OCI-LY7 (cell line): ENCODE results near the gene S100A9. TPM values are rescaled to one million over a fixed set of nuclear protein-coding genes. Genes with fewer than 3 reads are reported as not detected.

Source experiments
- BruUV-seq: library from RNA; stranded (reverse); fragments of 400-500 nt; replicated peaks from 2 replicates; lab custom pipeline; 2021; lab: Mats Ljungman, UMichigan
- CTCF ChIA-PET: fragments of 300-600 bp; sonication (Branson Sonifier 250); formaldehyde crosslinking; loops from one replicate; lab custom pipeline; 2022; ENCODE audit warnings: antibody characterized with exemption; ENCODE audit not compliant: unreplicated experiment; lab: Charles Lee
- POLR2A ChIA-PET: fragments of 300-600 bp; sonication (Branson Sonifier 250); formaldehyde crosslinking; loops from one replicate; lab custom pipeline; 2022; ENCODE audit warnings: antibody characterized with exemption; lab: Charles Lee
- DNase-seq: peaks from one replicate; pipeline ENCODE4 v3.0.0-alpha.2; 2015; ENCODE audit warnings: low spot score
- H2AFZ ChIP-seq: fragments of 200-600 bp; sonication (generic), shearing (Covaris generic); 2 replicates; pipeline ENCODE4 v1.6.1; 2014; ENCODE audit warnings: mild to moderate bottlenecking, antibody characterized with exemption, low read length, moderate library complexity
- H3K27ac ChIP-seq: fragments of 200-600 bp; sonication (generic); 2 replicates; pipeline ENCODE4 v1.5.1; 2014; ENCODE audit warnings: mixed run types, low read depth, mild to moderate bottlenecking, moderate library complexity, low read length, inconsistent platforms; ENCODE audit not compliant: poor library complexity, severe bottlenecking
- H3K36me3 ChIP-seq: fragments of 200-600 bp; sonication (generic); 2 replicates; pipeline ENCODE4 v1.6.1; 2014; ENCODE audit warnings: mild to moderate bottlenecking, antibody characterized with exemption, low read length, moderate library complexity, mixed read lengths; ENCODE audit not compliant: insufficient read depth
- H3K4me1 ChIP-seq: fragments of 200-600 bp; sonication (generic); 2 replicates; pipeline ENCODE4 v1.5.1; 2014; ENCODE audit warnings: mild to moderate bottlenecking, low read length; ENCODE audit not compliant: insufficient read depth, poor library complexity, severe bottlenecking
- H3K4me2 ChIP-seq: fragments of 200-600 bp; sonication (generic); 2 replicates; pipeline ENCODE4 v1.6.1; 2014; ENCODE audit warnings: mild to moderate bottlenecking, low read length
- H3K4me3 ChIP-seq: fragments of 200-600 bp; sonication (generic); 2 replicates; pipeline ENCODE4 v1.5.1; 2014; ENCODE audit warnings: mild to moderate bottlenecking, low read depth, low read length; ENCODE audit not compliant: poor library complexity, severe bottlenecking
- H3K79me2 ChIP-seq: fragments of 200-600 bp; sonication (generic); 2 replicates; pipeline ENCODE4 v1.6.1; 2016; ENCODE audit warnings: low read depth, mild to moderate bottlenecking, low read length, moderate library complexity, mixed read lengths; ENCODE audit not compliant: insufficient read depth
- H3K9me2 ChIP-seq: fragments of 200-600 bp; sonication (generic); 2 replicates; pipeline ENCODE4 v1.6.1; 2016; ENCODE audit warnings: mild to moderate bottlenecking, low read length, mixed read lengths; ENCODE audit not compliant: insufficient read depth
- H3K9me3 ChIP-seq: fragments of 200-600 bp; sonication (generic); 2 replicates; pipeline ENCODE4 v1.6.1; 2014; ENCODE audit warnings: mild to moderate bottlenecking, mixed run types, low read length, mixed read lengths
- H4K20me1 ChIP-seq: fragments of 200-600 bp; sonication (generic); 2 replicates; pipeline ENCODE4 v1.6.1; 2014; ENCODE audit warnings: mild to moderate bottlenecking, antibody characterized with exemption, low read length, moderate library complexity, mixed read lengths; ENCODE audit not compliant: insufficient read depth
- CTCF ChIP-seq: fragments of 200-600 bp; sonication (generic); conservative IDR thresholded peaks from 2 replicates; pipeline ENCODE4 v1.5.1; 2014; ENCODE audit warnings: mild to moderate bottlenecking, antibody characterized with exemption, low read length, moderate library complexity, mixed read lengths
- EZH2phosphoT487 ChIP-seq: fragments of 200-600 bp; sonication (generic); IDR thresholded peaks from 2 replicates; pipeline ENCODE4 v1.6.1; 2018; ENCODE audit warnings: low read depth, borderline replicate concordance, mild to moderate bottlenecking, mixed run types, antibody characterized with exemption, low read length, moderate library complexity, mixed read lengths
- intact Hi-C: fragments of 100-400 bp; cut with micrococcal nuclease; formaldehyde crosslinking; loops from one replicate; pipeline ENCODE4 v1.10.0; 2022; ENCODE audit not compliant: unreplicated experiment
- total RNA-seq, 2 experiments: library from RNA; depleted of rRNA in 1 of 2; stranded (reverse); fragments of >200 nt in 1 of 2; shearing (Covaris generic) in 1 of 2; gene quantifications; 2 replicates each; pipeline ENCODE4 v1.2.3, GENCODE V29; 2014 to 2022

Gene S100A9
- total RNA-seq, 2 experiments from 2014 or later, result not detected

GRCh38 chr1:153357076-153357852, 390 bp upstream of the S100A9 start:
- CTCF ChIA-PET, result no interaction called here
- Histone ChIP-seq H3K36me3 (no peaks in the 10 kb centered on the region), H3K27ac (no peak overlapping the region)

GRCh38 chr1:153358691-153358975, 979 bp downstream of the S100A9 start:
- H3K9me2 ChIP-seq, result no peaks in the 10 kb centered on the region
- no peaks in the 10 kb centered on the region for H3K9me3 ChIP-seq
- CTCF ChIA-PET, result no interaction called here
- DNase-seq, result no peak
- POLR2A ChIA-PET, result no interaction called here
- no peak overlapping the region for H2AFZ ChIP-seq
- no peak overlapping the region for H3K4me2 ChIP-seq
- H4K20me1 ChIP-seq, result no peaks in the 10 kb centered on the region
- BruUV-seq, result no TSS peak
- H3K79me2 ChIP-seq, result no peaks in the 10 kb centered on the region
- no peaks in the 10 kb centered on the region for H3K4me1 ChIP-seq
- intact Hi-C loops, result loop anchor here (10.0 kb wide), 1 partner anchor 386 kb away; no protein-coding TSS in a partner anchor
- no peak overlapping the region for H3K27ac ChIP-seq
- no peaks in the 10 kb centered on the region for H3K36me3 ChIP-seq
- H3K4me3 ChIP-seq, result no peak overlapping the region
- TF ChIP-seq CTCF (no peak), EZH2phosphoT487 (no peak)

More at GRCh38 chr1:153357076-153357852, 390 bp upstream of the S100A9 start:
- no peak for DNase-seq
- H3K4me3 ChIP-seq, result no peak overlapping the region
- no peak for TF ChIP-seq EZH2phosphoT487
- no peak for TF ChIP-seq CTCF
- H3K4me2 ChIP-seq, result no peak overlapping the region
- H3K9me2 ChIP-seq, result no peaks in the 10 kb centered on the region
- no TSS peak for BruUV-seq
- H4K20me1 ChIP-seq, result no peaks in the 10 kb centered on the region
- H3K4me1 ChIP-seq, result no peaks in the 10 kb centered on the region
- POLR2A ChIA-PET, result no interaction called here
- intact Hi-C loops, result loop anchor here (10.0 kb wide), 1 partner anchor 388 kb away; no protein-coding TSS in a partner anchor
- no peak overlapping the region for H2AFZ ChIP-seq
- H3K79me2 ChIP-seq, result no peaks in the 10 kb centered on the region
- no peaks in the 10 kb centered on the region for H3K9me3 ChIP-seq

- BruUV-seq, result no TSS peak
- ChIA-PET CTCF (no interaction called here), POLR2A (no interaction called here)
- H2AFZ ChIP-seq, result no peak overlapping the region
- H3K9me3 ChIP-seq, result no peaks in the 10 kb centered on the region
- intact Hi-C loops, result loop anchor here (10.0 kb wide), 1 partner anchor 386 kb away; no protein-coding TSS in a partner anchor
- H3K4me1 ChIP-seq, result no peaks in the 10 kb centered on the region
- no peak for DNase-seq
- no peak overlapping the region for H3K4me3 ChIP-seq
- TF ChIP-seq EZH2phosphoT487, result no peak
- TF ChIP-seq CTCF, result no peak
- no peaks in the 10 kb centered on the region for H3K9me2 ChIP-seq
- no peak overlapping the region for H3K27ac ChIP-seq
- H3K36me3 ChIP-seq, result no peaks in the 10 kb centered on the region
- no peaks in the 10 kb centered on the region for H4K20me1 ChIP-seq
- no peak overlapping the region for H3K4me2 ChIP-seq
- H3K79me2 ChIP-seq, result no peaks in the 10 kb centered on the region
Measured at GRCh38 chr1:153359241-153359640, 1.6 kb downstream of the S100A9 start.
